GM12872 (cell line): ENCODE data around the gene SLCO2A1.

Source experiments
- CTCF ChIP-seq: IDR thresholded peaks from 3 replicates; pipeline ENCODE4 v1.5.1; 2011; ENCODE audit warnings: low read depth, mild to moderate bottlenecking, low read length, moderate library complexity; ENCODE audit not compliant: insufficient read depth

The SLCO2A1 gene

GRCh38 chr3:133897547-133897946 lies 132.2 kb downstream of the SLCO2A1 start:
- TF ChIP-seq CTCF, result no peak

GRCh38 chr3:133896002-133896761 lies 133.5 kb downstream of the SLCO2A1 start:
- no peak for TF ChIP-seq CTCF

GRCh38 chr3:133895208-133896001 lies 134.3 kb downstream of the SLCO2A1 start, which contains the start of gene RAB6B:
Gene RAB6B, minus strand, starts transcription at chr3:133895882. Its CDS starts 416 bp downstream, at chr3:133895466.
- no peak for TF ChIP-seq CTCF

GRCh38 chr3:133894353-133895207 lies 135.1 kb downstream of the SLCO2A1 start:
- no peak for TF ChIP-seq CTCF

- TF ChIP-seq CTCF, result no peak
These were observed 135.9 kb downstream of the SLCO2A1 start for GRCh38 chr3:133893683-133894352.

GRCh38 chr3:133892541-133893231 lies 137.0 kb downstream of the SLCO2A1 start:
- no peak for TF ChIP-seq CTCF
